HG03342 (cell line): ENCODE data around the gene LGI1.

Experiments used
- ATAC-seq: cut with Tn5 transposase; IDR thresholded peaks from one replicate; pipeline ENCODE4 v1.9.1; 2021; ENCODE audit warnings: mild to moderate bottlenecking, moderate library complexity; ENCODE audit not compliant: unreplicated experiment

Gene LGI1

GRCh38 chr10:93844979-93845626, 87.4 kb downstream of the LGI1 start:
- no peak for ATAC-seq
